Uterus (tissue), 4 donors: ENCODE results near the gene CBFA2T3. TPM values are rescaled to one million over a fixed set of nuclear protein-coding genes. Genes with fewer than 3 reads are reported as not detected.

Experiments used
- DNase-seq, 2 donors: peaks; one replicate each; pipeline ENCODE4 v3.0.0-alpha.2; 2019 to 2020
- H3K27ac ChIP-seq, 2 donors: fragments of 200-600 bp; sonication (generic); 1 replicate in 1 of 2; 2 replicates in 1 of 2; pipeline ENCODE4 v1.5.1; 2016 to 2018
- H3K27me3 ChIP-seq, 2 donors: fragments of 200-600 bp; sonication (generic); one replicate each; pipeline ENCODE4 v1.5.1; 2018 to 2019; ENCODE audit warnings: control low read depth in 1 of 2
- H3K36me3 ChIP-seq, 2 donors: fragments of 200-600 bp; sonication (generic); one replicate each; pipeline ENCODE4 v1.5.1; 2019; ENCODE audit warnings: control low read depth in 1 of 2
- H3K4me1 ChIP-seq, 2 donors: fragments of 200-600 bp; sonication (generic); one replicate each; pipeline ENCODE4 v1.5.1; 2018 to 2019; ENCODE audit warnings: control low read depth in 1 of 2
- H3K4me3 ChIP-seq, 2 donors: fragments of 200-600 bp; sonication (generic); 1 replicate in 1 of 2; 2 replicates in 1 of 2; pipeline ENCODE4 v1.5.1; 2018 to 2019; ENCODE audit warnings: mild to moderate bottlenecking in 1 of 2
- H3K9me3 ChIP-seq, 2 donors: fragments of 200-600 bp; sonication (generic); one replicate each; pipeline ENCODE4 v1.5.1; 2019; ENCODE audit warnings: control low read depth in 1 of 2
- CTCF ChIP-seq, 4 experiments: fragments of 200-600 bp in 2 of 4; fragments of 450-650 bp in 2 of 4; sonication (generic) in 2 of 4; IDR thresholded peaks; one replicate each; pipeline ENCODE4 v1.5.1; 2016 to 2019; ENCODE audit warnings: antibody characterized with exemption in 4 of 4, mild to moderate bottlenecking in 2 of 4, moderate library complexity in 1 of 4
- POLR2A ChIP-seq, 2 donors: fragments of 450-650 bp; IDR thresholded peaks; one replicate each; pipeline ENCODE4 v1.6.1; 2016; ENCODE audit warnings: antibody characterized with exemption in 2 of 2, mild to moderate bottlenecking in 1 of 2, moderate library complexity in 1 of 2
- intact Hi-C: fragments of 100-400 bp; cut with DNase I; formaldehyde crosslinking; loops from one replicate; pipeline ENCODE4 v1.15.1; 2023; ENCODE audit warnings: low total_unique reads
- total RNA-seq, 4 donors: library from RNA; depleted of rRNA in 3 of 4; stranded (reverse); fragments of >200 nt in 3 of 4; gene quantifications; one replicate each; pipeline versions ENCODE4 v1.1.0 to v1.2.4, GENCODE V29; 2014 to 2023
- donor health status: DM: yes; HTN: yes; CAD: no.

The CBFA2T3 gene
- total RNA-seq, 4 donors from 2014 or later = under 0.01 to 12.1 (median 3.1) TPM

- intact Hi-C loops = no loop called here
- H3K9me3 ChIP-seq = no peaks in the 10 kb centered on the region
- no peak overlapping the region for H3K27ac ChIP-seq
- TF ChIP-seq POLR2A (IDR thresholded peaks at IDR 0.05) (no peak), CTCF (IDR thresholded peaks at IDR 0.05) (no peak)
- H3K36me3 ChIP-seq = no peaks in the 10 kb centered on the region
- peaks cover 0 to 8% of the 10 kb centered on the region in 2 donors for H3K4me1 ChIP-seq
- H3K27me3 ChIP-seq = no peaks in the 10 kb centered on the region
- no peak for DNase-seq
- no peak overlapping the region for H3K4me3 ChIP-seq
Measured at GRCh38 chr16:88927010-88927409, 50.0 kb downstream of the CBFA2T3 start.

GRCh38 chr16:88926374-88926990 lies 50.5 kb downstream of the CBFA2T3 start:
- TF ChIP-seq POLR2A (IDR thresholded peaks at IDR 0.05) = no peak
- no peak for TF ChIP-seq CTCF (IDR thresholded peaks at IDR 0.05)
- H3K27ac ChIP-seq = no peak overlapping the region
- no peaks in the 10 kb centered on the region for H3K36me3 ChIP-seq
- no peaks in the 10 kb centered on the region for H3K9me3 ChIP-seq
- H3K27me3 ChIP-seq = no peaks in the 10 kb centered on the region
- no peak overlapping the region for H3K4me3 ChIP-seq
- H3K4me1 ChIP-seq = peaks cover 0 to 8% of the 10 kb centered on the region in 2 donors
- DNase-seq = no peak
- intact Hi-C loops = no loop called here

- no peaks in the 10 kb centered on the region for H3K27me3 ChIP-seq
- DNase-seq = no peak
- intact Hi-C loops = no loop called here
Measured at GRCh38 chr16:88925540-88925887, 51.5 kb downstream of the CBFA2T3 start.

GRCh38 chr16:88924834-88925539 lies 52.0 kb downstream of the CBFA2T3 start:
- Histone ChIP-seq H3K27me3 (no peaks in the 10 kb centered on the region), H3K27ac (peak overlapping the region in 1 of 2 donors; percentile 14), H3K9me3 (no peaks in the 10 kb centered on the region), H3K4me3 (no peak overlapping the region), H3K4me1 (peaks cover 0 to 8% of the 10 kb centered on the region in 2 donors), H3K36me3 (no peaks in the 10 kb centered on the region)
- intact Hi-C loops = no loop called here
- DNase-seq = peak; percentile 34 to 45
- TF ChIP-seq POLR2A (IDR thresholded peaks at IDR 0.05) (no peak), CTCF (IDR thresholded peaks at IDR 0.05) (peak in 1 of 4 experiments; percentile 31)

More at GRCh38 chr16:88925540-88925887, 51.5 kb downstream of the CBFA2T3 start:
- Histone ChIP-seq H3K27ac (no peak overlapping the region), H3K4me3 (no peak overlapping the region), H3K36me3 (no peaks in the 10 kb centered on the region), H3K9me3 (no peaks in the 10 kb centered on the region), H3K4me1 (peaks cover 0 to 8% of the 10 kb centered on the region in 2 donors)
- TF ChIP-seq CTCF (IDR thresholded peaks at IDR 0.05) (no peak), POLR2A (IDR thresholded peaks at IDR 0.05) (no peak)
